ENCODE data around the gene KCTD16.

The KCTD16 gene

DNA sequence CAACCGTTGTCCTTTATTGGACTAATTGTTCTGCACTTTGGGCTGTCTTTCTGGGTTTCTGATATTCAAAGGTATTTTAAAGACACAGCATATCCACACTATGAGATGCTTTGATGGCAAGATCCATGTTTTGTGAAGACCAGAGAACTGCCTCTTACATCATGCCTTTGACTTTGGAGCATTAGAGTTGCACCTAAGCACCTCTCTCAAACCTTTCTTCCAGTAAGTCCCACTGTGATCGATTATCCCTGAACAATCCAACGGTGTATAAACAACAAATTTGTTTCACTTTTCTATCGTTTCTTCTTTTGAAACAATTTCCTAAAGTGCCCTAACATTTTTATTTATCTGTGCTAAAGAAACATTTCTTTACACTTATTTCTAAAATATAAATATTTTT is 144.4 kb downstream of the KCTD16 start:
- Histone ChIP-seq H3K79me2 (ENCODE audit: insufficient read depth, low read length) (no peaks in the 10 kb centered on the region), H2AFZ (ENCODE audit: low read length) (no peak overlapping the region), H3K36me3 (ENCODE audit: insufficient read depth, low read length) (no peaks in the 10 kb centered on the region), H3K4me2 (ENCODE audit: low read depth, low read length, poor library complexity, severe bottlenecking) (no peak overlapping the region), H3K4me3 (ENCODE audit: low read length, poor library complexity, severe bottlenecking) (no peak overlapping the region), H4K20me1 (ENCODE audit: insufficient read depth, low read length, poor library complexity, severe bottlenecking) (no peaks in the 10 kb centered on the region), H3K9ac (ENCODE audit: low read depth, low read length, poor library complexity, severe bottlenecking) (no peak overlapping the region), H3K4me1 (ENCODE audit: insufficient read depth, low read length, poor library complexity, severe bottlenecking) (no peaks in the 10 kb centered on the region), H3K9me2 (replicated peaks; ENCODE audit: low read depth, low read length) (no peaks in the 10 kb centered on the region), H3K9me3 (ENCODE audit: insufficient read depth, low read depth, low read length) (no peaks in the 10 kb centered on the region), H3K27me3 (ENCODE audit: insufficient read depth, low read length, poor library complexity, severe bottlenecking) (no peaks in the 10 kb centered on the region), H3F3A (ENCODE audit: low read depth) (no peaks in the 10 kb centered on the region)
- TF ChIP-seq CTCF (conservative IDR thresholded peaks at IDR 0.05; ENCODE audit: low read length): no peak
- no peak for TF ChIP-seq EZH2phosphoT487 (IDR thresholded peaks at IDR 0.05; ENCODE audit: borderline replicate concordance)

DNA sequence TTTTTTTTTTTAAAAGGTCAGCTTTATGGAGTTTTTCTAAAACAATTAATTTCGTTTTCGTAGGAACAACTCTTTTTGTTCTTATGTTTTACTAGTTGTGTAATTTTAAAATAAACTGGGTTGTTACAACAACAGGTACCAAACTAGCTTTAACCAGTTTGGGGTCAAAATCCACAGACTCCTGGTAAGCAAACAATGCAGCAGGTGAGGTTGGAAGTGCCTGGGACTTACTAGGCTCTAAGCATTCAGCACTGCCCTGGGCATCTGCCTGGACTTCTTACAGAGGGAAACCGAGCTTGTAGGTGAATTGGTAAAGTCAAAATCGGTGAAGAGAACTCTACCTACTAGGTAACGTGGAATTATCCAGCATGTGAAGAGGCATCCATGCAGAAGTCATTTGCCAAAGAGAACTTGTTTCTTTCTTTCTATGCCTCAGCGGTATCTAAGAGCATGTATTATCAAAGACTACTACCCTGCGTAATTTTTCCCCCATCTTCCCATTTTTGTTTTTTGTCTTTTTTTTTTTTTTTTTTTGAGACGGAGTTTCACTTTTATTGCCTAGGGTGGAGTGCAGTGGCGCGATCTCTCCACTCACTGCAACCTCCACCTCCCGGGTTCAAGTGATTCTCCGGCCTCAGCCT is 145.4 kb downstream of the KCTD16 start:
- Histone ChIP-seq H3K9me2 (replicated peaks; ENCODE audit: low read depth, low read length) (no peaks in the 10 kb centered on the region), H2AFZ (ENCODE audit: low read length) (no peak overlapping the region), H3K4me2 (ENCODE audit: low read depth, low read length, poor library complexity, severe bottlenecking) (no peak overlapping the region), H4K20me1 (ENCODE audit: insufficient read depth, low read length, poor library complexity, severe bottlenecking) (no peaks in the 10 kb centered on the region), H3K79me2 (ENCODE audit: insufficient read depth, low read length) (no peaks in the 10 kb centered on the region), H3K27me3 (ENCODE audit: insufficient read depth, low read length, poor library complexity, severe bottlenecking) (no peaks in the 10 kb centered on the region), H3K36me3 (ENCODE audit: insufficient read depth, low read length) (no peaks in the 10 kb centered on the region), H3K9me3 (ENCODE audit: insufficient read depth, low read depth, low read length) (no peaks in the 10 kb centered on the region), H3K9ac (ENCODE audit: low read depth, low read length, poor library complexity, severe bottlenecking) (no peak overlapping the region), H3K4me1 (ENCODE audit: insufficient read depth, low read length, poor library complexity, severe bottlenecking) (no peaks in the 10 kb centered on the region), H3K4me3 (ENCODE audit: low read length, poor library complexity, severe bottlenecking) (no peak overlapping the region), H3F3A (ENCODE audit: low read depth) (no peaks in the 10 kb centered on the region)
- TF ChIP-seq CTCF (conservative IDR thresholded peaks at IDR 0.05; ENCODE audit: low read length) (no peak), EZH2phosphoT487 (IDR thresholded peaks at IDR 0.05; ENCODE audit: borderline replicate concordance) (no peak)

GRCh38 chr5:144318011-144318410 is 147.3 kb downstream of the KCTD16 start:
- no peaks in the 10 kb centered on the region for H3F3A ChIP-seq (ENCODE audit: low read depth)
- no peaks in the 10 kb centered on the region for H3K79me2 ChIP-seq (ENCODE audit: insufficient read depth, low read length)
- H3K4me3 ChIP-seq (ENCODE audit: low read length, poor library complexity, severe bottlenecking): no peak overlapping the region
- no peak overlapping the region for H3K9ac ChIP-seq (ENCODE audit: low read depth, low read length, poor library complexity, severe bottlenecking)
- H3K4me1 ChIP-seq (ENCODE audit: insufficient read depth, low read length, poor library complexity, severe bottlenecking): no peaks in the 10 kb centered on the region
- H3K9me3 ChIP-seq (ENCODE audit: insufficient read depth, low read depth, low read length): no peaks in the 10 kb centered on the region
- H2AFZ ChIP-seq (ENCODE audit: low read length): no peak overlapping the region
- TF ChIP-seq CTCF (conservative IDR thresholded peaks at IDR 0.05; ENCODE audit: low read length) (no peak), EZH2phosphoT487 (IDR thresholded peaks at IDR 0.05; ENCODE audit: borderline replicate concordance) (no peak)
- no peaks in the 10 kb centered on the region for H3K9me2 ChIP-seq (replicated peaks; ENCODE audit: low read depth, low read length)
- no peaks in the 10 kb centered on the region for H3K27me3 ChIP-seq (ENCODE audit: insufficient read depth, low read length, poor library complexity, severe bottlenecking)
- H4K20me1 ChIP-seq (ENCODE audit: insufficient read depth, low read length, poor library complexity, severe bottlenecking): no peaks in the 10 kb centered on the region
- no peaks in the 10 kb centered on the region for H3K36me3 ChIP-seq (ENCODE audit: insufficient read depth, low read length)
- no peak overlapping the region for H3K4me2 ChIP-seq (ENCODE audit: low read depth, low read length, poor library complexity, severe bottlenecking)

Measured in Loucy (cell line).